ENCODE results near the gene HPSE. TPM values are rescaled to one million over a fixed set of nuclear protein-coding genes. Genes with fewer than 3 reads are reported as not detected.

Gene HPSE
- total RNA-seq, 2 experiments from 2014 or later, result 6.5 to 7.8 TPM

GRCh38 chr4:83255584-83255983 lies 79.1 kb downstream of the HPSE start:
- Mint-ChIP-seq H3K9me3 (no peaks in the 10 kb centered on the region), H3K27ac (no peak overlapping the region), H3K27me3 (no peaks in the 10 kb centered on the region), H3K36me3 (peaks cover 21% of the 10 kb centered on the region), H3K4me1 (peaks cover 16% of the 10 kb centered on the region), H3K4me3 (no peak overlapping the region)
- no peak for DNase-seq

GRCh38 chr4:83252782-83253405 lies 81.8 kb downstream of the HPSE start:
- Mint-ChIP-seq H3K9me3 (no peaks in the 10 kb centered on the region), H3K27me3 (no peaks in the 10 kb centered on the region), H3K4me3 (no peak overlapping the region), H3K36me3 (peaks cover 14% of the 10 kb centered on the region), H3K27ac (no peak overlapping the region), H3K4me1 (peaks cover 16% of the 10 kb centered on the region)
- DNase-seq, result peak; percentile 65

GRCh38 chr4:83251447-83251830 lies 83.2 kb downstream of the HPSE start:
- H3K9me3 Mint-ChIP-seq, result no peaks in the 10 kb centered on the region
- H3K27ac Mint-ChIP-seq, result no peak overlapping the region
- no peak overlapping the region for H3K4me3 Mint-ChIP-seq
- peaks cover 9% of the 10 kb centered on the region for H3K36me3 Mint-ChIP-seq
- no peaks in the 10 kb centered on the region for H3K27me3 Mint-ChIP-seq
- no peak for DNase-seq
- H3K4me1 Mint-ChIP-seq, result peaks cover 16% of the 10 kb centered on the region

GRCh38 chr4:83250687-83251446 lies 83.8 kb downstream of the HPSE start:
- Mint-ChIP-seq H3K36me3 (peaks cover 12% of the 10 kb centered on the region), H3K27ac (no peak overlapping the region), H3K9me3 (no peaks in the 10 kb centered on the region), H3K27me3 (no peaks in the 10 kb centered on the region), H3K4me1 (peaks cover 16% of the 10 kb centered on the region), H3K4me3 (no peak overlapping the region)
- DNase-seq, result no peak

GRCh38 chr4:83248486-83248885 lies 86.2 kb downstream of the HPSE start:
- no peak overlapping the region for H3K27ac Mint-ChIP-seq
- H3K4me3 Mint-ChIP-seq, result no peak overlapping the region
- no peak for DNase-seq
- H3K36me3 Mint-ChIP-seq, result peaks cover 26% of the 10 kb centered on the region
- H3K4me1 Mint-ChIP-seq, result peaks cover 15% of the 10 kb centered on the region
- peaks cover 2% of the 10 kb centered on the region for H3K9me3 Mint-ChIP-seq
- H3K27me3 Mint-ChIP-seq, result no peaks in the 10 kb centered on the region

GRCh38 chr4:83247415-83248357 lies 87.0 kb downstream of the HPSE start:
- no peak overlapping the region for H3K4me3 Mint-ChIP-seq
- no peak for DNase-seq
- H3K27ac Mint-ChIP-seq, result no peak overlapping the region
- peaks cover 2% of the 10 kb centered on the region for H3K9me3 Mint-ChIP-seq
- H3K4me1 Mint-ChIP-seq, result peaks cover 15% of the 10 kb centered on the region
- H3K27me3 Mint-ChIP-seq, result no peaks in the 10 kb centered on the region
- peaks cover 28% of the 10 kb centered on the region for H3K36me3 Mint-ChIP-seq

Other genes starting within 250 kb of the HPSE start
- gene PLAC8, start 220.1 kb downstream of the HPSE start, total RNA-seq, result 100 to 1,000 TPM; 132 to 140 TPM
- 10 to 100 TPM; 24.8 to 25.1 TPM for gene COQ2, start 50.0 kb downstream of the HPSE start, total RNA-seq
- 10 to 100 TPM; 11.4 to 11.9 TPM for gene HELQ, start 121.0 kb upstream of the HPSE start, total RNA-seq
- 10 to 100 TPM; 85.5 to 86.8 TPM for gene MRPS18C, start 121.2 kb upstream of the HPSE start, total RNA-seq
- gene ABRAXAS1, start 150.3 kb upstream of the HPSE start, total RNA-seq, result 10 to 100 TPM; 18.5 TPM
- gene GPAT3, start 201.3 kb upstream of the HPSE start, total RNA-seq, result 1 to 10 TPM; 2.5 to 2.8 TPM

Data from activated naive CD8-positive, alpha-beta T cell treated with anti-CD3 and anti-CD28 coated beads for 36 hours (primary cell).